Prostate gland (tissue), 2 donors: ENCODE results near the gene OSBPL6.

Source experiments
- CTCF ChIP-seq, 4 experiments: fragments of 200-600 bp in 2 of 4; fragments of 450-650 bp in 2 of 4; sonication (generic) in 2 of 4; IDR thresholded peaks; 1 replicate in 3 of 4; 2 replicates in 1 of 4; pipeline ENCODE4 v1.5.1; 2016 to 2019; ENCODE audit warnings: antibody characterized with exemption in 4 of 4, mild to moderate bottlenecking in 2 of 4, moderate library complexity in 2 of 4
- POLR2AphosphoS5 ChIP-seq: sonication (generic); formaldehyde crosslinking; IDR thresholded peaks from one replicate; pipeline ENCODE4 v1.6.1; 2017; ENCODE audit warnings: antibody characterized with exemption

- no peak for TF ChIP-seq POLR2AphosphoS5
- TF ChIP-seq CTCF (IDR thresholded peaks at IDR 0.05) = no peak
These were observed 40.3 kb downstream of the OSBPL6 start for GRCh38 chr2:178234648-178235047.
